ACHN (cell line): ENCODE measurements around the gene KIZ.

Experiments used
- DNase-seq: peaks from one replicate; pipeline ENCODE4 v3.0.0-alpha.2; 2015
- in situ Hi-C: cut with HindIII; loops from 2 replicates; pipeline ENCODE4 v1.10.0; 2017; ENCODE audit warnings: low sequenced_read_pairs, low pct_ligation_motif_present, low pct_unique_long_range_greater_than_20kb

Gene KIZ

DNA sequence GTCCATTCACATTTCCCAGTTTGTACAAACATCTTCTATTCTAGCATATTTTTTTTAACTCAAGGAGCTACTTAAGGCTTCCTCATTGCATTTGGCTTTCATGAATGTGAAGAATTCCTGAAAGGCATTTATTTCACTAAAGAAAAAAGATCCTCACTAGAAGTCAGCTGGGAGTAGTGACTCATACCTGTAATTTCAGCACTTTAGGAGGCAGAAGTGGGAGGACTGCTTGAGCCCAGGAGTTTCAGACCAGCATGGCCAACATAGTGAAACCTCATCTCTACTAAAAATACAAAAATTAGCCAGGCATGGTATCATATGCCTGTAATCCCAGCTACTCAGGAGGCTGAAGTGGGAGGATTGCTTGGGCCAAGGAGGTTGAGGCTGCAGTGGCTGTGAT is 146.4 kb downstream of the KIZ start:
- in situ Hi-C loops = no loop called here
- peak; percentile 2 for DNase-seq

DNA sequence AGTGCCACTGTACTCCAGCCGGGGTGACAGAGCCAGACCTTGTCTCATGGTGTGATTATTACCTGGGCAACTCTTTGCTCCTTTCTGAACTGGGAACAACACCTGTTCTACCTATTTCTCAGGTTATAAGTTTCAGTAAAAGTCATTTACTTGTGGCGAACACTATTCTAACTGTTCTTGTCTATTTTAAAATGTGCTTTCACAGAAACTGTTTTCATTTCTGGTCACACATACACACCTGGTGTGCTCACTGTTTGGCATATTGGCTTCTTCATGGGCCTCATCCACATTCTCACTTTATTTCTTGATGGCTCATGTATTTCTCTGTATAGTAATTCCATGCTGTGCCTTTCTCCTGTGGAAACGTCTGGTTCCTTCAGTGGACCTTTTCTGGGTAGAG is 146.8 kb downstream of the KIZ start:
- in situ Hi-C loops = no loop called here
- DNase-seq = no peak

DNA sequence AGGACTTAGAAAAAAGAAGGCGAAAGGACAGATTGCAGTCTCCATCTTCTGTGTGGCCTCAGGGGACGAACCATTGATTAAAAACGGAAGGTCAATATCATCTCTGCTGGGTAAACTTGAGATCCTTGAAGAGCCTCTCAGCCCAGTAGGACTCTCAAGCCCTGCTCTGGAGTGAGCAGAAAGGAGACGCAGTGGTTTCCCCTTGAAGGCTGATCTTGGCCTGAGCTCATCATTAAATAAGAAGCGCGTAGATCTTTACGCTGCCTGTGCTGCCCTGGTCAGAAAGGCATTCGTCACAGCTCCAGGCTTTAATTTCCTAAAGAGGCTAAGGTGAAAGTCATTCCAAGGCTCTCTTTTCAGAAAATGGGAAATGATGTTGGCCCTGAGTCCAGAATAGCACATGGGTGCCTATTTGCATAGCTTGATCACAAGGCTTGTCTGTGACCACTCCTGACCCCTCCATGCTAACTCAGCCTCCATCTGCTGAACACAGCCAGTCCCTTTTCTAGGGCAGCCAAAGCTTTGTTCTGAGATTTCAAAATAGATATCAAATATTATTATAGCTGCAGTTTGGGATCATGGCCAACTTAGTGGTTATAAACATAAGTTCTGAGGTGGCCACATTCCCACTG is 148.0 kb downstream of the KIZ start:
- in situ Hi-C loops = no loop called here
- DNase-seq = no peak

DNA sequence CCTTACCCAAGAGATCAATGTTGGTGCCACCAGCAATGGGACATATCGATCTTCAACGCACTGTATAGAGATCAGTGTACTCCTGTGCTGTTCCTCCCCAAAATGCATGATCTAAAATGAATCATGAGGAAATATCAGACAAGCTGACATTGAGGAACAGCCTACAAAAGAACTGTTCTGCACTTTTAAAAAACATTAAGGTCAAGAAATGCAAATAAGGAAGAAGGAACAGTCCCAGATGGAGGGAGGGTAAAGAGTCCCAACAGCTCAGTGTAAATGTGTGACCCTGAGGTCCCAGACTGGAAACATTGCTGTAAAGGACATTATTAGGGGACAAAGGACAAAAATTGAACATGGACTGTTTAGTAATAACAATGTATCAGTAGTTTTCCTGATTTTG is 152.9 kb downstream of the KIZ start:
- in situ Hi-C loops = no loop called here
- DNase-seq = no peak

DNA sequence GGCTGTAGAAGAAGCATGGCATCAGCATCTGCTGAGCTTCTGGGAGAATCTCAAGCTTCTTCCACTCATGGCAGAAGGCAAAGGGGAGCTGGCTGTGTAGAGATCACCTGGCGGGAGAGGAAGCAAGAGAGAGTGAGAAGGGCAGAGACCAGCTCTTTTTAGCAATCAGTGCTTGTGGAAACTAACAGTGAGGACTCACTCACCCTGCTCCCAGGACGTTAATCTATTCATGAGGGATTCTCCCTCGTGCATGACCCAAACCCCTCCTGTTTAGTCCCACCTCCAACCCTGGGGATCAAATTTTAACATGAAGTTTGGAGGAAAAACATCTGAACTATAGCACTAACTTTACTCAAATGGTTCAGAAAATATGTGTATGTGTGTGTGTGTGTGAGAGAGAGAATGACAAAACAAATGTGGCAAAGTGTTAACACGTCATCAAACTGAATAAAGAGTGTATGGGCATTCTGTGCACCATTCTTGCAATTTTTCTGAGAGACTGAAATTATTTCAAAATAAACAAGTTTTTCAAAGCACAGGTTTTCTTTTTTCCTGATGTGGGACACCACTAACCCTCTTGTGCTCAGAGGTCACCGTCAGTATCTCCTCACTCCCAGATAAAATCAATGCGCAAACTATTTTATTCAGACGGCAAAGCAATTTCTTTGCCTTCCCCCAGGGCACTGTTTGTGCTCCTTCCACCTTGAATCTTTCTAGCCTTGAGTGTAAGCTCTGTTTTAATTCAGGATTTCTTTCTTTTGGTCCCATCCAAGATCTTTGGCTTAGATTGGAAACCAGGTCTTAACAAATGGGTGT is 154.0 kb downstream of the KIZ start:
- in situ Hi-C loops = no loop called here
- DNase-seq = no peak

DNA sequence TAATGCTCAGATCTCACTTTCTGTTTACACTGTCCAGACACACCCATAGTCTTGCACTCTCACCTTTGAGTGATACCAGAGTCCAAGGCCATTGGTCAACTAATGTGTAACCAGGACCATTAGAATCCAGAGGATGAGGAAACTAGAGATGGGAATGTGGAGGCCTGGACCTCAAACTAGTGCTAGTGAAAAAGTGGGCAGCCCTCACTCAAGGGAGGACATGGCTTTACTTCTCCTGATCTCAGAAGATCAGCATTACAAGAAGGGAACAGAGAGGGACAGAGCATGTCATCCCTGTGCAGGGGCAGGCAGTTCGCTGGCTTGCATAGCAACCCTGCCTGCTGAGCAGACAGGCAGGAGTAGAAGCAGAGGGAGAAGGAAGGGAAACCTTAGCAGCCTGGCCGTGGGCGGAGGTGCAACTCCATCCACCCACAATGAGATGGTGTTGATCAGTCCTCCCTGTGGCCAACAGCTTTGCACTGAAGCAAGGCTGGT is 154.7 kb downstream of the KIZ start:
- in situ Hi-C loops = no loop called here
- no peak for DNase-seq

DNA sequence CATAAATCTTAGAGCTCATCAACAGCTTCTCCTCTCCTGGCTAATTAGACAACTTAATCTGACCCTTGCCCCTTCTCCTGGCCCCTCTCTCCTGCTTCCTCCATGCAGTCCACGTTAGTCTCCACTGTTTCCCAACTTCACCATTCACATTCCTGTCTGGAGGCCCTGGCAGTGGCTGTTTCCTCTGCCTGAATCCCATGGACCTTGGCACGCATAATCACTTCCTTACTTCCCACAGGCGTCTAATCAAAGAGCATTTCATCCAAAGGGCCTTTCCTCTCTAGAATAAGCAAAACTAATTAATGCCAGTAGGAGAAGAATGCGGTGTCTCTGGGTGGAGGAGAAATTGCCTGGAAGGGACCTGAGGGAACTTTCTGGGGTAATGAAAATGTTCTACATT is 160.9 kb downstream of the KIZ start:
- no peak for DNase-seq
- in situ Hi-C loops = no loop called here

DNA sequence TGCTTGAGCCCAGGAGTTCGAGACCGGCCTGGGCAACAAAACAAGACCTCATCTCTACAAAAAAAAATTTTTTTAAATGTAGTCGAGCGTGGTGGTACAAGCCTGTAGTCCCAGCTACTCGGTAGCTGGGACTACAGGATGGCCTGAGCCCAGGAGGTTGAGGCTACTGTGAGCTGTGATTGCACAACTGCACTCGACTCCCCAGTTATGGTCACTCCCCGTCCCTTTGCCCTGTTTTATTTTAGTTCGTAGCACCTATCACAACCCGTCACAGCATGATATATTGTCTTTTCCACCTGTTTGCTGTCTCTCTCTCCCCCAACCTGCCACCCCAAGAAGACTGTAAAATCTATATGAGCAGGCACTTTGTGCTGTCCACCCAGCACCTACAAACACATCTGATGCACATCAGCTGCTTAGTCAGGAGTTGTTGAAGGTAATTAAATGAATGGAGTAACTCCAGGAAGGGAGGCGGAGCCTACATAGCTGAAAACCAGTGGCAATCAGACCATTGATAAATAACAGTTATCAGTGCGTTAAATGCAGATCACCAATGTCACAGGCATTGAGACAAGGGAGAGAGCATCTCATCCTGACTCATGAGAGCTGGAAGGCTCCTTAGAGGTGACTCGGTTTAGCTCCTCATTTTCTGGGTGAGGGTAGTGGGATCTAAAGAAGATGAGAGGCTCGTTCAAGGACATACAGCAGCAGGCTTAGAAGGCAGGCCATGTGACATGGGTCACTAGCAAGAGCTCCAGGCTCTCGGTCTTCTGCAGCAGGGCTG is 162.9 kb downstream of the KIZ start:
- no peak for DNase-seq
- in situ Hi-C loops = no loop called here

DNA sequence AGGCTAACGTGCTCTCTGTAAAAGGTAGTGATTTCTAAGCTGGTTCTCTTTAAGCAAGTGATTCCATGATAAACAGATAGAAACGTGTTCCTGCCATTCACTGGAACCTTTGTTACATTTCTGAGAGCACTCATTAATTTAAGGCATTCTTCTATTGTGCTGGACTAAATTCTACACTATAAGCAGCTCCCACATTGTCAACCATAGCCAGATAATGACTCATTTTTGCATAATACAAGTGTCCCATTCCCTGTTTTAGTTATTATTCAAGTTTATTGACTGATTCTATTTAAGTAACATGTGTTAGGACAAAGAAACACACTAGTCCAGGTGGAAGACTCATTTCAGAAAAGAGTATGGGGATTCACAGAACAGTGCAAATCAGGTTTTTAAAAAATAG is 163.8 kb downstream of the KIZ start:
- no peak for DNase-seq
- in situ Hi-C loops = no loop called here

DNA sequence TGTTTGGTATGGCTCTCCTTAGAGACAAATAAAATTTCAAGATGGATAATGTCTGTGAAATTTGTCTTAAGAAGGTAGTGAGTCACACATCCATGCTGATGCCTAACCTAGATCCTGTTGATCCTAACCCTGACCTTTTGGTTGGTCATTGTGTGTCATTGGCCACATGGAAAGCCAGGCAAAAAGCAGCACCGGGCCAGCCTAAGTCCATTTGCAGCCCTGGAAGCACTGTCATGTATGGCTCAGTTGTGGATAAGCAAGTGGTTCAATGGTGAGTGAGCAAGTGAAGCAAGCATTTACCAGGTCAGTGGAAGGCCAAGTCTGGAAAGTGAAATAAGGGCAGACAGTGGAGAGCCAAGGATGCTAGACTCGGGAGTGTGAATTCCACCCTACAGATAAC is 165.1 kb downstream of the KIZ start:
- in situ Hi-C loops = no loop called here
- no peak for DNase-seq

DNA sequence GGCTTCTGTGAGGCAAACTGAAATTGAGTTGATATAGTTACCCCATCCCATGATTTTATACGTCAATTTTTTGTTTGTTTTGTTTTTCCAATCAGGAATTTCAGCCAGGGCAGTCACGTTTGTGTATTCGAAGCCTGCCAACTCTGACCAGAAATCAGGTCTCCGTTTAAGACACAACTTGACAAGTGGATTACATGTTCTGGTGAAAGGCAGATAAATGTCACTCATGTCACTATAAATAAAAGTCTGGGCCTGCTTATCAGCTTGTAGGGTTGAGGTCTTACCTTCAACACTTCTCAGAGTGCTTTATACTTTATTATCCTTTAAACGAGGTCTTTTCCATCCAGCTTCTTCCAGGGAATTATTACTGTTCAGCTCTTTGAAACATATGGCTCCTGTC is 168.9 kb downstream of the KIZ start:
- DNase-seq = no peak
- in situ Hi-C loops = no loop called here
